ENCODE results near the gene TAF4.

GRCh38 chr20:61978491-61978890, 87.2 kb downstream of the TAF4 start:
- no peak for TF ChIP-seq CTCF (IDR thresholded peaks at IDR 0.05)
- TF ChIP-seq POLR2A (IDR thresholded peaks at IDR 0.05; ENCODE audit: low read depth), result no peak
